HG03066 (cell line): ENCODE results near the gene RAD50.
"Not testable (repeated sequence)": the region's sequence is repeated elsewhere in the genome, so short reads cannot be mapped to it uniquely, and the experiment has no call there.

Source experiments
- ATAC-seq: cut with Tn5 transposase; IDR thresholded peaks from one replicate; pipeline ENCODE4 v1.9.1; 2021; ENCODE audit warnings: low read depth; ENCODE audit not compliant: unreplicated experiment

Gene RAD50

GRCh38 chr5:132628814-132629213, 72.0 kb downstream of the RAD50 start:
- no peak for ATAC-seq

- no peak for ATAC-seq
Measured at GRCh38 chr5:132629230-132629944, 72.6 kb downstream of the RAD50 start.

- not testable (repeated sequence) for ATAC-seq
Measured at GRCh38 chr5:132633587-132633986, 76.8 kb downstream of the RAD50 start.

- ATAC-seq: no peak
Measured at GRCh38 chr5:132635873-132636272, 79.1 kb downstream of the RAD50 start.

- no peak for ATAC-seq
Measured at GRCh38 chr5:132637241-132637640, 80.5 kb downstream of the RAD50 start.

- peak; percentile 73 for ATAC-seq
Measured at GRCh38 chr5:132639706-132640130, 82.9 kb downstream of the RAD50 start.

- no peak for ATAC-seq
Measured at GRCh38 chr5:132640613-132641012, 83.8 kb downstream of the RAD50 start.

GRCh38 chr5:132641241-132641723, 84.5 kb downstream of the RAD50 start:
- peak; percentile 37 for ATAC-seq

GRCh38 chr5:132641841-132642240, 85.1 kb downstream of the RAD50 start:
- no peak for ATAC-seq

- ATAC-seq: no peak
Measured at GRCh38 chr5:132644177-132644576, 87.4 kb downstream of the RAD50 start.

- no peak for ATAC-seq
Measured at GRCh38 chr5:132646583-132647266, 89.9 kb downstream of the RAD50 start.

- no peak for ATAC-seq
Measured at GRCh38 chr5:132647473-132647872, 90.7 kb downstream of the RAD50 start.

GRCh38 chr5:132648355-132648754, 91.6 kb downstream of the RAD50 start:
- no peak for ATAC-seq

- ATAC-seq: no peak
Measured at GRCh38 chr5:132651838-132652469, 95.2 kb downstream of the RAD50 start.

GRCh38 chr5:132653716-132654115, 96.9 kb downstream of the RAD50 start:
- ATAC-seq: no peak

GRCh38 chr5:132655821-132656773, 99.3 kb downstream of the RAD50 start:
- no peak for ATAC-seq

GRCh38 chr5:132656774-132657355, 100.1 kb downstream of the RAD50 start:
- ATAC-seq: no peak

- ATAC-seq: no peak
Measured at GRCh38 chr5:132657676-132658380, 101.1 kb downstream of the RAD50 start, which contains the start of gene IL13. Gene IL13 (plus strand): TSS chr5:132658173. CDS start chr5:132658187, 14 bp downstream.
